ENCODE results near the gene CXADR. TPM values are rescaled to one million over a fixed set of nuclear protein-coding genes. Genes with fewer than 3 reads are reported as not detected.

CXADR gene
- total RNA-seq, 1 experiment from 2014 or later, result 24.7 TPM

- in situ Hi-C loops (cut with HindIII; ENCODE audit: low pct_unique_long_range_greater_than_20kb, low sequenced_read_pairs), result no loop called here
- CTCF ChIA-PET, result no interaction called here
- no TSS peak for BruUV-seq (replicated peaks)
- Histone ChIP-seq H3K9me3 (ENCODE audit: control insufficient read depth, insufficient read depth, low read depth, low read length) (no peaks in the 10 kb centered on the region), H3K36me3 (ENCODE audit: control insufficient read depth, insufficient read depth, low read length) (no peaks in the 10 kb centered on the region; the same call in 1 of the 2 replicates), H3K4me1 (ENCODE audit: control insufficient read depth, insufficient read depth, low read length) (no peaks in the 10 kb centered on the region; the same call in 1 of the 2 replicates), H3K27me3 (ENCODE audit: control insufficient read depth, insufficient read depth, low read length) (no peaks in the 10 kb centered on the region), H3K27ac (ENCODE audit: low read length) (peak overlapping the region; percentile 79), H3K4me3 (ENCODE audit: low read depth in 2 of 2, low read length in 2 of 2) (peak overlapping the region; percentile 79 to 90)
- ATAC-seq (no peak), DNase-seq (ENCODE audit: low read depth, low spot score) (no peak)
- intact Hi-C loops (cut with micrococcal nuclease; ENCODE audit: unreplicated experiment), result no loop called here
- POLR2A ChIA-PET, result interaction anchor here (0.6 kb wide), 1 partner anchor 18 kb away, joined by 6 read pairs; no protein-coding TSS in a partner anchor
- TF ChIP-seq CTCF (IDR thresholded peaks at IDR 0.05), result no peak
- no peak for TF ChIP-seq POLR2AphosphoS5 (IDR thresholded peaks at IDR 0.05; ENCODE audit: low read depth, low read length)
- TF ChIP-seq TCF7L2 (IDR thresholded peaks at IDR 0.05; ENCODE audit: low read depth, low read length), result no peak
- TF ChIP-seq REST (IDR thresholded peaks at IDR 0.05; ENCODE audit: insufficient read depth in 1 of 2, low read depth in 2 of 2, low read length in 1 of 2), result no peak
- TF ChIP-seq SIN3A (IDR thresholded peaks at IDR 0.05; ENCODE audit: borderline replicate concordance, insufficient read depth, low read depth, low read length), result no peak
These were observed 98.1 kb downstream of the CXADR start for GRCh38 chr21:17610911-17611310.

- Histone ChIP-seq H3K9me3 (ENCODE audit: control insufficient read depth, insufficient read depth, low read depth, low read length) (no peaks in the 10 kb centered on the region), H3K27me3 (ENCODE audit: control insufficient read depth, insufficient read depth, low read length) (no peaks in the 10 kb centered on the region), H3K4me3 (ENCODE audit: low read depth in 2 of 2, low read length in 2 of 2) (peak overlapping the region; percentile 79 to 90), H3K4me1 (ENCODE audit: control insufficient read depth, insufficient read depth, low read length) (no peaks in the 10 kb centered on the region; the same call in 1 of the 2 replicates), H3K27ac (ENCODE audit: low read length) (peak overlapping the region; percentile 79), H3K36me3 (ENCODE audit: control insufficient read depth, insufficient read depth, low read length) (no peaks in the 10 kb centered on the region; the same call in 1 of the 2 replicates)
- no peak for TF ChIP-seq REST (IDR thresholded peaks at IDR 0.05; ENCODE audit: insufficient read depth in 1 of 2, low read depth in 2 of 2, low read length in 1 of 2)
- TF ChIP-seq SIN3A (IDR thresholded peaks at IDR 0.05; ENCODE audit: borderline replicate concordance, insufficient read depth, low read depth, low read length), result no peak
- no peak for TF ChIP-seq POLR2AphosphoS5 (IDR thresholded peaks at IDR 0.05; ENCODE audit: low read depth, low read length)
- no peak for TF ChIP-seq CTCF (IDR thresholded peaks at IDR 0.05)
- TF ChIP-seq TCF7L2 (IDR thresholded peaks at IDR 0.05; ENCODE audit: low read depth, low read length), result 0 out of 2 replicates have a peak, but pooled peaks have one; percentile 16
- ATAC-seq, result peak; percentile 51
- intact Hi-C loops (cut with micrococcal nuclease; ENCODE audit: unreplicated experiment) (no loop called here), in situ Hi-C loops (cut with HindIII; ENCODE audit: low pct_unique_long_range_greater_than_20kb, low sequenced_read_pairs) (no loop called here)
- POLR2A ChIA-PET, result interaction anchor here (0.6 kb wide), 1 partner anchor 17 kb away, joined by 6 read pairs; no protein-coding TSS in a partner anchor
- DNase-seq (ENCODE audit: low read depth, low spot score), result peak; percentile 35
- BruUV-seq (replicated peaks), result TSS peak; percentile 71
- CTCF ChIA-PET, result no interaction called here
These were observed 98.7 kb downstream of the CXADR start for GRCh38 chr21:17611414-17612022.
